Sigmoid colon (tissue), 4 donors: ENCODE results near the gene MSTN.

ENCODE experiments used
- EP300 ChIP-seq, 4 donors: sonication (generic); formaldehyde crosslinking; IDR thresholded peaks; one replicate each; pipeline ENCODE4 v1.6.1; 2017; ENCODE audit warnings: antibody characterized with exemption in 4 of 4
- POLR2A ChIP-seq, 2 donors: fragments of 450-650 bp; IDR thresholded peaks; one replicate each; pipeline ENCODE4 v1.6.1; 2016; ENCODE audit warnings: antibody characterized with exemption in 2 of 2, mild to moderate bottlenecking in 2 of 2, moderate library complexity in 2 of 2
- TF ChIP-seq, protein P1 (sequence below), 4 experiments: fragments of 450-650 bp in 3 of 4; fragments of 200-600 bp in 1 of 4; IDR thresholded peaks; one replicate each; pipeline ENCODE4 v1.5.1; 2016 to 2019; ENCODE audit warnings: antibody characterized with exemption in 4 of 4, mild to moderate bottlenecking in 3 of 4, moderate library complexity in 2 of 4

DNA sequence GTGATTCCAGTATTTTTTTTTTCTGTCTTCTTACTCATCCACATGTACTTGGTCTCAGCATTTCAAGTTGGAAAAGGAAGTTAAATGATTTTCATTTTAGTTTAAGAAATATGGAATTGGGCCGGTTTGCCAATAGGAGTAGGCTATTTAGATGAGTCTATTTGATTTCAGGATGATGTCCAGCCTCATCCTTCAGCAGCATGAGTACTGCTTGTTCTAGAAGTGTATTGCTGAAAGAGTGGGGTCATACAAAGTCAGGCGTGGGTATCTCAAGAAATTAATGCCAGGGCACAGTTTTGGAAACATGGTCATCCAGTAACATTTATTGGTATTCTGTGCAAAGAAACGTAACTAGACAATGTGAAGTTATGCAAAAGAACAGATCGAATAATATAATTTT is 44.9 kb upstream of the MSTN start:
- TF ChIP-seq, protein P1, sequence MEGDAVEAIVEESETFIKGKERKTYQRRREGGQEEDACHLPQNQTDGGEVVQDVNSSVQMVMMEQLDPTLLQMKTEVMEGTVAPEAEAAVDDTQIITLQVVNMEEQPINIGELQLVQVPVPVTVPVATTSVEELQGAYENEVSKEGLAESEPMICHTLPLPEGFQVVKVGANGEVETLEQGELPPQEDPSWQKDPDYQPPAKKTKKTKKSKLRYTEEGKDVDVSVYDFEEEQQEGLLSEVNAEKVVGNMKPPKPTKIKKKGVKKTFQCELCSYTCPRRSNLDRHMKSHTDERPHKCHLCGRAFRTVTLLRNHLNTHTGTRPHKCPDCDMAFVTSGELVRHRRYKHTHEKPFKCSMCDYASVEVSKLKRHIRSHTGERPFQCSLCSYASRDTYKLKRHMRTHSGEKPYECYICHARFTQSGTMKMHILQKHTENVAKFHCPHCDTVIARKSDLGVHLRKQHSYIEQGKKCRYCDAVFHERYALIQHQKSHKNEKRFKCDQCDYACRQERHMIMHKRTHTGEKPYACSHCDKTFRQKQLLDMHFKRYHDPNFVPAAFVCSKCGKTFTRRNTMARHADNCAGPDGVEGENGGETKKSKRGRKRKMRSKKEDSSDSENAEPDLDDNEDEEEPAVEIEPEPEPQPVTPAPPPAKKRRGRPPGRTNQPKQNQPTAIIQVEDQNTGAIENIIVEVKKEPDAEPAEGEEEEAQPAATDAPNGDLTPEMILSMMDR (IDR thresholded peaks at IDR 0.05), result no peak
- TF ChIP-seq POLR2A (IDR thresholded peaks at IDR 0.05) (no peak), EP300 (IDR thresholded peaks at IDR 0.05) (no peak)
